ENCODE data around the gene PROCR.

PROCR gene

DNA sequence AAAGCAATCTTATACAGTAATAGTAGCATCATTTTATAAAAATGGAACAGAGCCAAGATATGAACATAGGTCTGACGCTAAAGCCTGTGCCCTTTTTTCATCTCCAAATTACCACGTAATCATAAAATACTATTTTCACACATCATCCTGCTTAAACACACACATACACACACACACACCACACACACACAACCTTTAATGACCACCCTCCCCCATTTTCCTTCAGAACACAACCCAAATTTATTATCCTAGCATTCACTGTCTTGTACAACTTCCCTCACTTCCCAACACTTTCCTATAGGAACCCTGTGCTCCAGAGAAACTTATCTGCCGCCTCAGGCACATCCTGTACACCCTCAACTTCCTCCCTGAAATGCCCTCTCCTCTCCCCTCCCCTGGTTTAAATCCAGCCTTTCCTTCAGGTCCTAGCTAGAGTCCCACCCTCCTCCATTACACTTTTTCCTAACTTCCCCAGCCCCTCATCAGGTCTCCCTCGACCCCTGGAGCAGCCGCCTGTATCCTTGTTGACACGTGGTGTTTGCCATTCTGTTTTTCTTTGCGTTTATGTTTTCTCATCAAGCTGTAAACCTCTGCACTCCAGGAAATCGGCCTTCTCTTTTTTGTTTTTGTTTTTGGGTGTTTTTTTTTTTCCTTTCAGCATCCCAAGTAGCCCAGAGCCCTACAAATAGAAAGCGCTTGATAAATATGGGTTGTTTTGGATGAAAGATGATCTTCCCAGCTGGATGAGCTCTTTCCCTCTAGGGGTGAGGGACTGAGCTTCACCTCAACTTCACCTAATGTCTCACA, 53.6 kb downstream of the PROCR start:
- H3K36me3 ChIP-seq (ENCODE audit: low read depth), result no peaks in the 10 kb centered on the region
- no peak overlapping the region for H3K4me3 ChIP-seq (ENCODE audit: severe bottlenecking)
- H3K27ac ChIP-seq (ENCODE audit: poor library complexity, severe bottlenecking), result no peak overlapping the region
- no peaks in the 10 kb centered on the region for H3K4me1 ChIP-seq (ENCODE audit: insufficient read depth, poor library complexity, severe bottlenecking)
- no peaks in the 10 kb centered on the region for H3K9me3 ChIP-seq (ENCODE audit: severe bottlenecking)
- ATAC-seq (ENCODE audit: low read depth) (peak; percentile 33; the same call in 2 of the 3 replicates), DNase-seq (ENCODE audit: low spot score) (no peak)
- H3K27me3 ChIP-seq (ENCODE audit: insufficient read depth, poor library complexity, severe bottlenecking), result peaks cover 31% of the 10 kb centered on the region
- TF ChIP-seq, protein P1, sequence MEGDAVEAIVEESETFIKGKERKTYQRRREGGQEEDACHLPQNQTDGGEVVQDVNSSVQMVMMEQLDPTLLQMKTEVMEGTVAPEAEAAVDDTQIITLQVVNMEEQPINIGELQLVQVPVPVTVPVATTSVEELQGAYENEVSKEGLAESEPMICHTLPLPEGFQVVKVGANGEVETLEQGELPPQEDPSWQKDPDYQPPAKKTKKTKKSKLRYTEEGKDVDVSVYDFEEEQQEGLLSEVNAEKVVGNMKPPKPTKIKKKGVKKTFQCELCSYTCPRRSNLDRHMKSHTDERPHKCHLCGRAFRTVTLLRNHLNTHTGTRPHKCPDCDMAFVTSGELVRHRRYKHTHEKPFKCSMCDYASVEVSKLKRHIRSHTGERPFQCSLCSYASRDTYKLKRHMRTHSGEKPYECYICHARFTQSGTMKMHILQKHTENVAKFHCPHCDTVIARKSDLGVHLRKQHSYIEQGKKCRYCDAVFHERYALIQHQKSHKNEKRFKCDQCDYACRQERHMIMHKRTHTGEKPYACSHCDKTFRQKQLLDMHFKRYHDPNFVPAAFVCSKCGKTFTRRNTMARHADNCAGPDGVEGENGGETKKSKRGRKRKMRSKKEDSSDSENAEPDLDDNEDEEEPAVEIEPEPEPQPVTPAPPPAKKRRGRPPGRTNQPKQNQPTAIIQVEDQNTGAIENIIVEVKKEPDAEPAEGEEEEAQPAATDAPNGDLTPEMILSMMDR (IDR thresholded peaks at IDR 0.05; ENCODE audit: poor library complexity, severe bottlenecking), result no peak

GRCh38 chr20:35226126-35226883, 54.4 kb downstream of the PROCR start, which contains the start of gene MMP24:
TSS of gene MMP24 (plus strand) at chr20:35226690. CDS start at chr20:35226739, 49 bp downstream.
- H3K27ac ChIP-seq (ENCODE audit: poor library complexity, severe bottlenecking), result no peak within 1 kb of the TSS
- ATAC-seq (ENCODE audit: low read depth), result no peak

More at GRCh38 chr20:35226126-35226883, 54.4 kb downstream of the PROCR start, which contains the start of gene MMP24:
- Histone ChIP-seq H3K36me3 (ENCODE audit: low read depth) (no peaks in the 10 kb centered on the region), H3K27me3 (ENCODE audit: insufficient read depth, poor library complexity, severe bottlenecking) (peaks cover 31% of the 10 kb centered on the region), H3K9me3 (ENCODE audit: severe bottlenecking) (no peaks in the 10 kb centered on the region), H3K4me3 (ENCODE audit: severe bottlenecking) (peak within 1 kb of the TSS; percentile 22), H3K4me1 (ENCODE audit: insufficient read depth, poor library complexity, severe bottlenecking) (no peaks in the 10 kb centered on the region)
- no peak for DNase-seq (ENCODE audit: low spot score)
- TF ChIP-seq, protein P1 (IDR thresholded peaks at IDR 0.05; ENCODE audit: poor library complexity, severe bottlenecking), result no peak
